K562 (cell line): ENCODE measurements around the gene ZNF689. TPM values are rescaled to one million over a fixed set of nuclear protein-coding genes. Genes with fewer than 3 reads are reported as not detected.

Experiments
- ATF2 ChIP-seq: sonication (generic); formaldehyde crosslinking; IDR thresholded peaks from 2 replicates; pipeline ENCODE4 v1.8.1; 2022; ENCODE audit warnings: missing genetic modification reagents
- BMI1 ChIP-seq: fragments of 150-350 bp; IDR thresholded peaks from 2 replicates; pipeline ENCODE4 v1.6.1; 2014; ENCODE audit warnings: low read length
- BRF2 ChIP-seq: IDR thresholded peaks from 3 replicates; pipeline ENCODE4 v1.6.1; 2011; ENCODE audit warnings: borderline replicate concordance, mild to moderate bottlenecking; ENCODE audit not compliant: insufficient read length, insufficient read depth
- CCNT2 ChIP-seq: IDR thresholded peaks from 2 replicates; pipeline ENCODE4 v1.6.1; 2011; ENCODE audit warnings: borderline replicate concordance, low read depth, mild to moderate bottlenecking, moderate library complexity, mixed read lengths, low read length; ENCODE audit not compliant: insufficient read length; ENCODE audit errors: extremely low read depth
- HNRNPK ChIP-seq: fragments of 200-400 bp; formaldehyde crosslinking; IDR thresholded peaks from one replicate; pipeline ENCODE4 v1.6.1; 2018; ENCODE audit warnings: mild to moderate bottlenecking, low read depth, low read length; ENCODE audit not compliant: poor library complexity, severe bottlenecking
- IFI16 ChIP-seq: fragments of 250-450 bp; sonication (Bioruptor Pico); IDR thresholded peaks from 2 replicates; pipeline ENCODE4 v2.1.2; 2022; ENCODE audit warnings: mild to moderate bottlenecking, inconsistent platforms
- KHSRP ChIP-seq: fragments of 450-650 bp; IDR thresholded peaks from 2 replicates; pipeline ENCODE4 v1.6.1; 2017
- KLF16 ChIP-seq: IDR thresholded peaks from 2 replicates; pipeline ENCODE4 v1.6.1; 2016; ENCODE audit warnings: antibody characterized with exemption
- LCOR ChIP-seq: sonication (generic); formaldehyde crosslinking; IDR thresholded peaks from 2 replicates; pipeline ENCODE4 v1.8.0; 2022; ENCODE audit warnings: mild to moderate bottlenecking, missing genetic modification reagents
- MAFF ChIP-seq: IDR thresholded peaks from 2 replicates; pipeline ENCODE4 v1.6.1; 2012; ENCODE audit warnings: low read length, improper control_type of control experiment
- MAFK ChIP-seq: IDR thresholded peaks from 2 replicates; pipeline ENCODE4 v1.6.1; 2011; ENCODE audit warnings: low read length, improper control_type of control experiment
- MTA2 ChIP-seq: fragments of 450-650 bp; IDR thresholded peaks from 2 replicates; pipeline ENCODE4 v1.6.1; 2016; ENCODE audit warnings: low read depth
- MXI1 ChIP-seq: IDR thresholded peaks from 2 replicates; pipeline ENCODE4 v1.6.1; 2011; ENCODE audit warnings: low read depth, mild to moderate bottlenecking, improper control_type of control experiment, low read length
- SIRT6 ChIP-seq: IDR thresholded peaks from one replicate; pipeline ENCODE4 v1.6.1; 2012; ENCODE audit warnings: low read depth, mild to moderate bottlenecking, control low read depth, inconsistent platforms, low read length, moderate library complexity
- SMARCB1 ChIP-seq: IDR thresholded peaks from 2 replicates; pipeline ENCODE4 v1.6.1; 2011; ENCODE audit warnings: improper control_type of control experiment, low read depth; ENCODE audit not compliant: insufficient read length
- STAT5A ChIP-seq: IDR thresholded peaks from 2 replicates; pipeline ENCODE4 v1.6.1; 2012; ENCODE audit warnings: low read length, inconsistent platforms, borderline replicate concordance
- TAF1 ChIP-seq: IDR thresholded peaks from 2 replicates; pipeline ENCODE4 v1.6.1; 2011; ENCODE audit warnings: mild to moderate bottlenecking, low read length, moderate library complexity; ENCODE audit not compliant: insufficient read depth, control insufficient read depth, severe bottlenecking; ENCODE audit errors: extremely low read depth
- ZNF253 ChIP-seq: fragments of 250-450 bp; sonication (Bioruptor Pico); conservative IDR thresholded peaks from 2 replicates; pipeline ENCODE4 v1.6.1; 2021; ENCODE audit warnings: mild to moderate bottlenecking
- ZNF263 ChIP-seq: sonication (generic); formaldehyde crosslinking; IDR thresholded peaks from 2 replicates; pipeline ENCODE4 v1.8.0; 2022; ENCODE audit warnings: mild to moderate bottlenecking, missing genetic modification reagents, borderline replicate concordance
- ZNF699 ChIP-seq: fragments of 250-450 bp; sonication (Bioruptor Pico); IDR thresholded peaks from 2 replicates; pipeline ENCODE4 v1.8.0; 2021; ENCODE audit warnings: mild to moderate bottlenecking, moderate library complexity; ENCODE audit not compliant: insufficient replicate concordance
- polyA plus RNA-seq, 8 experiments: library from polyadenylated mRNA; depleted of rRNA in 4 of 8; stranded (reverse) in 5 of 8; unstranded in 3 of 8; fragments of >200 nt; fragmentation: Nextera tagmentation in 2 of 8; fragmentation: Illumina TruSeq in 1 of 8; extraction: Ambion mirVana in 2 of 8; extraction: Trizol in 1 of 8; gene quantifications; 2 replicates each; pipeline versions ENCODE4 v1.2.1 to v1.2.3, GENCODE V29; 2011 to 2014; ENCODE audit warnings: inconsistent platforms in 1 of 8, missing spikeins in 1 of 8
- total RNA-seq, 7 experiments: library from RNA; depleted of rRNA in 6 of 7; stranded (reverse); fragments of >200 nt in 6 of 7; fragmentation: Illumina TruSeq in 2 of 7; extraction: Trizol in 2 of 7; gene quantifications; 2 replicates each; pipeline versions ENCODE4 v1.2.1 to v1.2.3, GENCODE V29; 2011 to 2021; ENCODE audit warnings: low replicate concordance in 1 of 7

Gene ZNF689
- total and polyA plus RNA-seq, 9 of the 15 experiments (the other 6 are each of a cell fraction or from before 2014, with no cell fraction given) = 5.4 to 15.4 (median 10.8) TPM

- no peak for TF ChIP-seq MAFK
- TF ChIP-seq IFI16 (CRISPR knock-in tag) = no peak
- TF ChIP-seq STAT5A = no peak; the same call in 1 of the 2 replicates
- no peak for TF ChIP-seq BMI1
- TF ChIP-seq KLF16 = 0 out of 2 replicates have a peak, but pooled peaks have one; percentile 31
- no peak; the same call in 1 of the 2 replicates for TF ChIP-seq MAFF
- TF ChIP-seq HNRNPK = no peak
- peak; percentile 73; the same call in 1 of the 2 replicates for TF ChIP-seq ZNF263 (CRISPR knock-in tag)
- no peak for TF ChIP-seq ZNF699 (CRISPR knock-in tag)
- peak; percentile 65 for TF ChIP-seq TAF1
- TF ChIP-seq LCOR (CRISPR knock-in tag) = peak; percentile 96
- TF ChIP-seq ZNF253 (CRISPR knock-in tag) = no peak
- TF ChIP-seq ATF2 (CRISPR knock-in tag) = 0 out of 2 replicates have a peak, but pooled peaks have one; percentile 29
- no peak for TF ChIP-seq BRF2
- no peak for TF ChIP-seq SMARCB1
- no peak for TF ChIP-seq SIRT6
- TF ChIP-seq KHSRP = no peak
- TF ChIP-seq MXI1 = peak; percentile 75
- peak; percentile 49 for TF ChIP-seq CCNT2
- TF ChIP-seq MTA2 = no peak
These were observed 24.6 kb downstream of the ZNF689 start, which contains the start of gene ZNF785 (continued) for GRCh38 chr16:30585400-30586191.
